ENCODE measurements around the gene SGMS1. TPM values are rescaled to one million over a fixed set of nuclear protein-coding genes. Genes with fewer than 3 reads are reported as not detected.
"Not testable (repeated sequence)": the region's sequence is repeated elsewhere in the genome, so short reads cannot be mapped to it uniquely, and the experiment has no call there.

SGMS1 gene
- 100 to 1,000 TPM in 1 of 2 donors, 10 to 100 TPM in 1; 60.9 to 142 TPM for total RNA-seq
- polyA plus RNA-seq: 10 to 100 TPM; 15.8 to 21.6 TPM
- long read RNA-seq, donor 1, transcript SGMS1-202 (11 exons, 3,744 nt): major isoform, 7 of 30 reads
- long read RNA-seq, donor 1, partial matches to known transcripts: 12 of 30 reads
- long read RNA-seq, donor 1, other reads (novel, unspliced or antisense): 10 of 30 reads
- long read RNA-seq, donor 2, partial matches to known transcripts: 5 of 9 reads
- long read RNA-seq, donor 2, other reads (novel, unspliced or antisense): 0 of 9 reads
- long read RNA-seq, donor 3, partial matches to known transcripts: 0 of 3 reads
- long read RNA-seq, donor 3, other reads (novel, unspliced or antisense): 0 of 3 reads
- long read RNA-seq, donor 4, partial matches to known transcripts: 0 of 5 reads
- long read RNA-seq, donor 4, other reads (novel, unspliced or antisense): 0 of 5 reads
- long read RNA-seq, donor 5, partial matches to known transcripts: 12 of 17 reads
- long read RNA-seq, donor 5, other reads (novel, unspliced or antisense): 0 of 17 reads

GRCh38 chr10:50623663-50624412, at the start of gene SGMS1:
Gene SGMS1, minus strand, starts transcription at chr10:50623956. Its CDS starts 279,842 bp downstream, at chr10:50344114.
- DNase-seq: peak; percentile 90 to 93 (median 92)
- 0% methylated on average over 61 to 74 of the region's 74 CpGs for WGBS, 2 donors
- peaks cover 0 to 3% (median 0%) of the 10 kb centered on the region in 4 donors for H3K36me3 ChIP-seq (ENCODE audit: control insufficient read depth in 4 of 4, insufficient read depth in 4 of 4, low read length in 4 of 4)
- peak within 1 kb of the TSS; percentile 86 to 90 for H3K9ac ChIP-seq (ENCODE audit: insufficient read depth in 1 of 2, low read length in 2 of 2)
- no peaks in the 10 kb centered on the region for H3K27me3 ChIP-seq (ENCODE audit: control insufficient read depth in 3 of 3, insufficient read depth in 3 of 3, low read length in 2 of 3)
- ATAC-seq (ENCODE audit: insufficient read depth, low FRiP score): peak; percentile 77
- peaks cover 0 to 35% (median 3%) of the 10 kb centered on the region in 5 donors for H3K4me1 ChIP-seq (ENCODE audit: control insufficient read depth in 5 of 5, insufficient read depth in 5 of 5, low read length in 5 of 5)
- peak within 1 kb of the TSS; percentile 97 to 100 for H3K27ac ChIP-seq (ENCODE audit: low read depth in 1 of 2, low read length in 1 of 2)
- H3K9me3 ChIP-seq (ENCODE audit: control insufficient read depth in 4 of 4, insufficient read depth in 3 of 4, low read length in 3 of 4): no peaks in the 10 kb centered on the region
- TF ChIP-seq CTCF (IDR thresholded peaks at IDR 0.05; ENCODE audit: control extremely low read depth, extremely low read depth): peak; percentile 0
- peak within 1 kb of the TSS; percentile 90 for H3K4me3 ChIP-seq

- not testable (repeated sequence) for H3K9me3 ChIP-seq (ENCODE audit: control insufficient read depth in 4 of 4, insufficient read depth in 3 of 4, low read length in 3 of 4); H3K36me3 ChIP-seq (ENCODE audit: control insufficient read depth in 4 of 4, insufficient read depth in 4 of 4, low read length in 4 of 4); H3K27ac ChIP-seq (ENCODE audit: low read depth in 1 of 2, low read length in 1 of 2); ATAC-seq (ENCODE audit: insufficient read depth, low FRiP score); H3K4me1 ChIP-seq (ENCODE audit: control insufficient read depth in 5 of 5, insufficient read depth in 5 of 5, low read length in 5 of 5); H3K27me3 ChIP-seq (ENCODE audit: control insufficient read depth in 3 of 3, insufficient read depth in 3 of 3, low read length in 2 of 3); H3K9ac ChIP-seq (ENCODE audit: insufficient read depth in 1 of 2, low read length in 2 of 2); H3K4me3 ChIP-seq; DNase-seq
- 99 to 100% methylated on average over 1 of the region's 1 CpG for WGBS, 2 donors
These were observed 48.4 kb upstream of the SGMS1 start for GRCh38 chr10:50672152-50672551.

- not testable (repeated sequence) for DNase-seq; H3K27me3 ChIP-seq (ENCODE audit: control insufficient read depth in 3 of 3, insufficient read depth in 3 of 3, low read length in 2 of 3); H3K27ac ChIP-seq (ENCODE audit: low read depth in 1 of 2, low read length in 1 of 2); H3K9me3 ChIP-seq (ENCODE audit: control insufficient read depth in 4 of 4, insufficient read depth in 3 of 4, low read length in 3 of 4); H3K9ac ChIP-seq (ENCODE audit: insufficient read depth in 1 of 2, low read length in 2 of 2); H3K4me1 ChIP-seq (ENCODE audit: control insufficient read depth in 5 of 5, insufficient read depth in 5 of 5, low read length in 5 of 5); H3K4me3 ChIP-seq; ATAC-seq (ENCODE audit: insufficient read depth, low FRiP score); H3K36me3 ChIP-seq (ENCODE audit: control insufficient read depth in 4 of 4, insufficient read depth in 4 of 4, low read length in 4 of 4)
- WGBS, 2 donors: 89 to 90% methylated on average over 2 of the region's 2 CpGs
These were observed 47.9 kb upstream of the SGMS1 start for GRCh38 chr10:50671645-50672044.

- not testable (repeated sequence) for H3K27ac ChIP-seq (ENCODE audit: low read depth in 1 of 2, low read length in 1 of 2); DNase-seq; H3K4me3 ChIP-seq; H3K9ac ChIP-seq (ENCODE audit: insufficient read depth in 1 of 2, low read length in 2 of 2); H3K36me3 ChIP-seq (ENCODE audit: control insufficient read depth in 4 of 4, insufficient read depth in 4 of 4, low read length in 4 of 4); ATAC-seq (ENCODE audit: insufficient read depth, low FRiP score); H3K4me1 ChIP-seq (ENCODE audit: control insufficient read depth in 5 of 5, insufficient read depth in 5 of 5, low read length in 5 of 5); H3K9me3 ChIP-seq (ENCODE audit: control insufficient read depth in 4 of 4, insufficient read depth in 3 of 4, low read length in 3 of 4); H3K27me3 ChIP-seq (ENCODE audit: control insufficient read depth in 3 of 3, insufficient read depth in 3 of 3, low read length in 2 of 3)
- WGBS, 2 donors: 74 to 98% methylated on average over 3 to 6 of the region's 6 CpGs
These were observed 46.2 kb upstream of the SGMS1 start for GRCh38 chr10:50669957-50670356.

- H3K4me3 ChIP-seq; H3K9ac ChIP-seq (ENCODE audit: insufficient read depth in 1 of 2, low read length in 2 of 2); DNase-seq; H3K9me3 ChIP-seq (ENCODE audit: control insufficient read depth in 4 of 4, insufficient read depth in 3 of 4, low read length in 3 of 4); ATAC-seq (ENCODE audit: insufficient read depth, low FRiP score); H3K27me3 ChIP-seq (ENCODE audit: control insufficient read depth in 3 of 3, insufficient read depth in 3 of 3, low read length in 2 of 3); H3K27ac ChIP-seq (ENCODE audit: low read depth in 1 of 2, low read length in 1 of 2); H3K36me3 ChIP-seq (ENCODE audit: control insufficient read depth in 4 of 4, insufficient read depth in 4 of 4, low read length in 4 of 4); H3K4me1 ChIP-seq (ENCODE audit: control insufficient read depth in 5 of 5, insufficient read depth in 5 of 5, low read length in 5 of 5): not testable (repeated sequence)
- 80 to 95% methylated on average over 1 of the region's 1 CpG for WGBS, 2 donors
These were observed 43.6 kb upstream of the SGMS1 start for GRCh38 chr10:50667353-50667752.

- 93 to 97% methylated on average over 5 of the region's 5 CpGs for WGBS, 2 donors
- H3K9ac ChIP-seq (ENCODE audit: insufficient read depth in 1 of 2, low read length in 2 of 2); H3K4me1 ChIP-seq (ENCODE audit: control insufficient read depth in 5 of 5, insufficient read depth in 5 of 5, low read length in 5 of 5); ATAC-seq (ENCODE audit: insufficient read depth, low FRiP score); H3K9me3 ChIP-seq (ENCODE audit: control insufficient read depth in 4 of 4, insufficient read depth in 3 of 4, low read length in 3 of 4); H3K4me3 ChIP-seq; H3K27me3 ChIP-seq (ENCODE audit: control insufficient read depth in 3 of 3, insufficient read depth in 3 of 3, low read length in 2 of 3); DNase-seq; H3K36me3 ChIP-seq (ENCODE audit: control insufficient read depth in 4 of 4, insufficient read depth in 4 of 4, low read length in 4 of 4); H3K27ac ChIP-seq (ENCODE audit: low read depth in 1 of 2, low read length in 1 of 2): not testable (repeated sequence)
These were observed 38.7 kb upstream of the SGMS1 start for GRCh38 chr10:50662420-50662819.

GRCh38 chr10:50661563-50661962, 37.8 kb upstream of the SGMS1 start:
- DNase-seq; H3K4me1 ChIP-seq (ENCODE audit: control insufficient read depth in 5 of 5, insufficient read depth in 5 of 5, low read length in 5 of 5); H3K9ac ChIP-seq (ENCODE audit: insufficient read depth in 1 of 2, low read length in 2 of 2); H3K27ac ChIP-seq (ENCODE audit: low read depth in 1 of 2, low read length in 1 of 2); H3K9me3 ChIP-seq (ENCODE audit: control insufficient read depth in 4 of 4, insufficient read depth in 3 of 4, low read length in 3 of 4); H3K36me3 ChIP-seq (ENCODE audit: control insufficient read depth in 4 of 4, insufficient read depth in 4 of 4, low read length in 4 of 4); H3K4me3 ChIP-seq; ATAC-seq (ENCODE audit: insufficient read depth, low FRiP score); H3K27me3 ChIP-seq (ENCODE audit: control insufficient read depth in 3 of 3, insufficient read depth in 3 of 3, low read length in 2 of 3): not testable (repeated sequence)
- 81 to 94% methylated on average over 4 of the region's 4 CpGs for WGBS, 2 donors

Data from lung (tissue), 16 donors.